Muscle of leg (tissue), 11 donors: ENCODE data around the gene DLD. TPM values are rescaled to one million over a fixed set of nuclear protein-coding genes. Genes with fewer than 3 reads are reported as not detected.

Experiments used
- DNase-seq: peaks from one replicate; pipeline ENCODE4 v3.0.0; 2013
- H3K27ac ChIP-seq: one replicate; pipeline ENCODE4 v1.5.1; 2013; ENCODE audit warnings: mild to moderate bottlenecking, low read length, control low read depth
- H3K27me3 ChIP-seq: one replicate; pipeline ENCODE4 v1.6.1; 2013; ENCODE audit warnings: low read length; ENCODE audit not compliant: control insufficient read depth, insufficient read depth
- H3K36me3 ChIP-seq: one replicate; pipeline ENCODE4 v1.6.1; 2013; ENCODE audit warnings: low read length; ENCODE audit not compliant: control insufficient read depth, insufficient read depth
- H3K4me1 ChIP-seq: one replicate; pipeline ENCODE4 v1.6.1; 2013; ENCODE audit warnings: low read length; ENCODE audit not compliant: control insufficient read depth, insufficient read depth
- H3K4me3 ChIP-seq: one replicate; pipeline ENCODE4 v1.5.1; 2013; ENCODE audit warnings: low read length, control low read depth
- H3K9me3 ChIP-seq: replicated peaks from 2 replicates; pipeline ENCODE4 v1.6.1; 2013; ENCODE audit warnings: low read depth, low read length; ENCODE audit not compliant: control insufficient read depth
- WGBS: methylation state at CpG from one replicate; pipeline ENCODE4 v1.1.5; 2013; ENCODE audit warnings: missing lambda C conversion rate; ENCODE audit not compliant: insufficient coverage; 5-methylcytosine and 5-hydroxymethylcytosine counted together
- polyA plus RNA-seq, 8 donors: library from polyadenylated mRNA; unstranded; fragments of 120-200 nt; gene quantifications; one replicate each; pipeline versions ENCODE4 v1.2.1 to v1.2.3, GENCODE V29; 2013; ENCODE audit warnings: inconsistent platforms in 1 of 8, low replicate concordance in 1 of 8; ENCODE audit not compliant: insufficient read length in 8 of 8, insufficient read depth in 1 of 8
- total RNA-seq: library from RNA; stranded (reverse); fragments of 120-200 nt; gene quantifications from one replicate; pipeline ENCODE4 v1.2.4, GENCODE V29; 2013

The DLD gene
- total and polyA plus RNA-seq, 9 donors = 42.6 to 90.3 (median 79.0) TPM

DNA sequence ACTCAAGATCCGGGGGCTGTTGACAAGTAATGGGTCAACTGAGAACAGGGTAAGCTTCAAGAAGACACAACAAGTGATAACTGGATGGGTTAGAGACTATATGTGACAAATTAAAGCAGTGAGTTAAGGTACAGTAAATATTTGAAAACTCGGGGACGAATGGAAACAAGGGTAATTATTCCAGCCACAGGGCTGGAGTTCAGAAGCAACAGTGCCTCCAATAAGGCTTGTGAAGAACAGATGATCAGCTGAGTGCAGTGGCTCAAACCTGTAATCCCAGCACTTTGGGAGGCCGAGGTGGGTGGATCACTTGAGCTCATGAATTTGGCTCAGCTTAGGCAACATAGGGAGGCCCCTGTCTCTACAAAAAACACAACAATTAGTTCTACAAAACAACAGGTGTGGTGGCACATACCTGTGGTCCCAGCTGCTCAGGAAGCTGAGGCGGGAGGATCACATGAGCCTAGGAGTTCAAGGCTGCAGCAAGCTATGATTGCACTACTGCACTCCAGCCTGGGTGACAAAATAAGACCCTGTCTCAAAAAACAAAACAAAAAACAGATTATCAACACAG, 20.5 kb upstream of the DLD start:
- no peak overlapping the region for H3K27ac ChIP-seq
- H3K4me3 ChIP-seq = no peak overlapping the region
- H3K4me1 ChIP-seq = no peaks in the 10 kb centered on the region
- no peaks in the 10 kb centered on the region for H3K9me3 ChIP-seq
- WGBS = 85% methylated on average over 4 of the region's 5 CpGs
- no peaks in the 10 kb centered on the region for H3K36me3 ChIP-seq
- H3K27me3 ChIP-seq = no peaks in the 10 kb centered on the region
- DNase-seq = no peak

DNA sequence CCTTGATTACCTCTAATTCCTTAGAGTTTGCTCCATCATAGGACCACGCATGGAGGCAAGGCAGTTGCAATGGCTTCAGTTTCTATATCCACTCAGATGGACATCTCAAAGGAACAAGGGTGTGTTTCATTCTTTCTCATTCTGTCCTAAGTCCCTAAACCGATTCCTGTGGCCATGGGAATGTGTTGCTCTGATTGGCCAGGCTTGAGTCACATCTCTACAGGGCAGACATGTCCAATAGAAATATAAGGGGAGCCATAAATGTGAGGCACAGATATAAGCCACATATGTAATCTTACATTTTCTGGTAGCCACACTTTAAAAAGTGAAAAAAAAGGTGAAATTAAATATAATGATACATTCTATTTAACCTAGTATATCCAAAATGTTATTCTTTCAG, 16.9 kb upstream of the DLD start:
- no CpG with 5 or more reads among the region's 2 CpGs for WGBS
- Histone ChIP-seq H3K27me3 (no peaks in the 10 kb centered on the region), H3K27ac (no peak overlapping the region), H3K4me3 (no peak overlapping the region), H3K36me3 (no peaks in the 10 kb centered on the region), H3K9me3 (no peaks in the 10 kb centered on the region), H3K4me1 (no peaks in the 10 kb centered on the region)
- no peak for DNase-seq

DNA sequence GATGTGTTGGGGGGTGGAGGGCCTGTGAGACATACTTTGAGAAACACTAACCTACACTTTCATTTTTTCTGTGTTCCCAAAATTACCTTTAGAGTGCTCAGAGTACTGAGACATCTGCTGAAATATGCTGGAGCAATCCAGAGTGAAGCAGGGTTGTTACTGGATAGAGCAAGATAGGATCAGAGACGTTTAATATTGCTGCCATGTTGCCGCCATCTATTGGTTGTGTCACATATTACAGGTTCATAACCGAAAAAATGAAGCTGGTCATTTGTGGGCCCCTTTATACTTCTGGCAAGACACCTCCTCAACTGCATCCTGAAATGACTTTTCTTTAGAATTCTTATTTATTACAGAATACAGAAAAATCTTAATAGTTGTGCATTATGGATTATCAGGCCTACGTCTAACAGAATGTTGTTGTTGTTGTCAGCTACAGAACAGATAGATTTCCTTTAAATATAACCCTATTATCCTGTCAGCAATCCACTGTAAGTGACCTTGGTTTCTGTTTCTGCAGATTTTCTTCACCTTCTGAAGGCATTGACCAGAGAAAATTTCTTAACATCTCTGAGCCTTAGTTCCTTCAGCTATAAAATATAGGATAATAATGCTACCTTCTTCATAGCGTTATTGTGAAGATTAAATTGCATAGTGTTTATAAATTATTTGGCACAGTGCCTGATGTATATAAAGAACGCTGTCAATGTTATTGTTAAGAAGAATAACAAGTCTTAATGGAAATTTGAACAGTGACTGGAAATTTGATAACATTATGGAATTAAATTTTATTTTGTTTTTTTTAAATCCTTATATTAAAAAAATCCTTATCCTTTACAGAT, 16.2 kb upstream of the DLD start:
- no peak overlapping the region for H3K4me3 ChIP-seq
- no peaks in the 10 kb centered on the region for H3K27me3 ChIP-seq
- no peaks in the 10 kb centered on the region for H3K4me1 ChIP-seq
- H3K36me3 ChIP-seq = no peaks in the 10 kb centered on the region
- H3K9me3 ChIP-seq = no peaks in the 10 kb centered on the region
- no peak overlapping the region for H3K27ac ChIP-seq
- peak; percentile 69 for DNase-seq
- no CpG with 5 or more reads among the region's 6 CpGs for WGBS

DNA sequence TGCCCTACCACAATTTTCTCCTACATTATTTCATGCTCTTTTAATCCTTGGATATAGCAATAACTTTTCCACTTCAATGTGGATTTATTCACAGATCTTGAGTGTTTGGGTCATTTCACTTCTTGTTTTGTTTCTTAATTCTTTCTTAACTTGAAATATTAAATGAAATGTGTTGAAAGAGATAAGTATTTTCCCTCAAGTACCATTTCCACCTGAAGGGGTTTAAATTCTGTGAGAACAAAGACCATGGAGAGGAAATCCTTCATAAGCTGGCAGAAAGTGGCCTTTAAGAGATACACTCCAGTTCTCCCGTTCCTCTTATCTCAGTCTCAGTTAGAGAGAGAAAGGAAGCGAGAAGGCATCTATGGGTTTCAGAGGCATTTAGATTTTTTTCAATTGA, 14.1 kb upstream of the DLD start:
- DNase-seq = no peak
- Histone ChIP-seq H3K4me3 (no peak overlapping the region), H3K9me3 (no peaks in the 10 kb centered on the region), H3K27me3 (no peaks in the 10 kb centered on the region), H3K4me1 (no peaks in the 10 kb centered on the region), H3K36me3 (no peaks in the 10 kb centered on the region), H3K27ac (no peak overlapping the region)
- WGBS = no CpG with 5 or more reads among the region's 2 CpGs

DNA sequence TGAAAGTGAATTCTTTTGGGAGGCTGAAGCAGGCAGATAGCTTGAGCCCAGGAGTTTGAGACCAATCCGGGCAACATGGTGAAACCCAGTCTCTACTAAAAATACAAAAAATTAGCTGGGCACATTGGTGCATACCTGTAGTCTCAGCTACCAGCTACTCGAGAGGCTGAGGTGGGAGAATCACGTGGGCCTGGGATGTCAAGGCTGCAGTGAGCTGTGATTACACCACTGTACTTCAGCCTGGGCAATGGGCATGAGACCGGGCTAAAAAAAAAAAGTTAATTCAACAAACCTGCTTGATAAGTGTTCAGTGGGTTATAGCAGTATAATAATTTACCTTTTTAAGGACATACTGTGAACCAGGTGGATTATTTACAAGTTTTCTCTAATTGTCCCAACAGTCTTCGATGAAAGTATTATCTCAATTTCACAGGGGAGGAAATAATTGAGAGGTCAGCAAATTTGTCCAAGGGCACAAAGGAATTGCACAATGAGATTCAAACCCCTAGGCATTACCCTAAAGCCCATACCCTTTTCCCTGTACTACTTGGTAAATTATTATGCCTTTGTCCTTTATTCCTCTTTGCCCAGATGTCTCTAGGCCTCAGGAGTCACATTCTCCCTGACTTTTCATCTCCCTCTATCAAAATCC, 13.1 kb upstream of the DLD start:
- no peak for DNase-seq
- no CpG with 5 or more reads among the region's 5 CpGs for WGBS
- no peaks in the 10 kb centered on the region for H3K36me3 ChIP-seq
- H3K27ac ChIP-seq = no peak overlapping the region
- H3K4me1 ChIP-seq = no peaks in the 10 kb centered on the region
- no peaks in the 10 kb centered on the region for H3K27me3 ChIP-seq
- no peaks in the 10 kb centered on the region for H3K9me3 ChIP-seq
- no peak overlapping the region for H3K4me3 ChIP-seq

DNA sequence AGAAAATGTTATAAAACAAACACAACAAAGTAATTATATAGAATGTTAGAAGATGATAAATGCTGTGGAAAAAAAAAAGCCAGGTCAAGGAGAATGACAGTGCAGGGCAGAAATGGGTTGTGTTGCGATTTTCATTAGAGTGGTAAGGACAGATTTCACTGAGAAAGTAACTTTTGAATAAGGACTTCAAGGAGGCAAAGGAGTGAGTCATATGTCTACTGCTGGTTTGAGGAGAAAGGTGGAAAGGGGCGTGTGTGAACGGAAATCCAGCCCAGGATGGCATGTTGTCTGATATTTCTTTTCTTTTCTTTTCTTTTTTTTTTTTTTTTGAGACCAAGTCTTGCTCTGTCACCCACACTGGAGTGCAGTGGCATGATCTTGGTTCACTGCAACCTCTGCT, 12.3 kb upstream of the DLD start:
- 100% methylated on average over 2 of the region's 3 CpGs for WGBS
- Histone ChIP-seq H3K4me1 (no peaks in the 10 kb centered on the region), H3K9me3 (no peaks in the 10 kb centered on the region), H3K27me3 (no peaks in the 10 kb centered on the region), H3K36me3 (no peaks in the 10 kb centered on the region), H3K4me3 (no peak overlapping the region), H3K27ac (no peak overlapping the region)
- no peak for DNase-seq

DNA sequence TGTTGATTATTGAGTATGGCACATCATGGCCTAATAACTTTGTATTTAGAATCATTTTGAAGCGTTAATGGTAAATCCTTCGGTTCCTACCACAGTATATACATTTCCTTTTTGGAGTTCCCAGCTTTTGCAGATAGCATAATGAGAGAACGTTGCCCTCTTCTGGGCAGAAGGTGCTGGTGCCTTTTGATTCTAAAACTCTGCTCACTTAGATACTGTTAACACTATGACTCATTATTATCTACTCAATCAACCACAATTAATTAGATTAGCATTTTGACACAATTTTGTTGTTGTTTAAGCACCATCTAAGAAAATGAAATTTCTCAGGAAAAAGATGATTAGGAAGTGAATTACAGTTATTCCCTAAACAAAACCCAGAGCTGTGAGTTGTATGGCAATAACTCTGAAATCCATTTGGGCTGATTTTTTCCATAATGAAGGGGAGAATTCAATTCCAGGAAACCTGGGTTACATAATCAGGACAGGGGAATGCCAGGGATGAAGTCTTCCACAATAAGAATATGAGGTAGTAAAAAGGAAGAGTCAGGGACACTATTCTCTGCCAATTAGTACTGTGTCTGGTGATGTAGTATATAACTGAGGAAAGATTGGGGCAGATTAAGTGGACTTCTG, 11.5 kb upstream of the DLD start:
- Histone ChIP-seq H3K4me1 (no peaks in the 10 kb centered on the region), H3K27me3 (no peaks in the 10 kb centered on the region), H3K9me3 (no peaks in the 10 kb centered on the region), H3K4me3 (no peak overlapping the region), H3K36me3 (no peaks in the 10 kb centered on the region), H3K27ac (no peak overlapping the region)
- peak; percentile 49 for DNase-seq
- WGBS = no CpG with 5 or more reads among the region's 3 CpGs

DNA sequence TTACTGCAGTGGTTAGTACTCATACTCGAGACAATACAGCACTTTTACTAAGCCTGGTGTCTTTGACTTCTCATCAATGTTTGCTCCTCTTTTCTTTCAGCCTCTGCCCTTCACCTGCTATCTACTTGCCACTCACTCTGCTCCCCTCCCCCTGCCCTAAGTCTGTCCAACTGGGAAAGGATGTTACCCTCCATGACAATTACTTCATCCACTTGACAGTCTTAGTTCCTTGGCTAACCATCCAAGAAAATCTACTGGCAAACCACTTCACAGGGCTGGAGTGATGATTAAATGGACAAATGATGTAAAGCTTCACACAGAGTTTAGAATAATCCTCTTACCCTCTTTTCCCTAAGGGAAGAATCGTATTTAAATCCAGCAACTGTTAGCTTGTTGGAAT, 8.2 kb upstream of the DLD start:
- peaks cover 4% of the 10 kb centered on the region for H3K27me3 ChIP-seq
- DNase-seq = no peak
- 60% methylated on average over 1 of the region's 2 CpGs for WGBS

DNA sequence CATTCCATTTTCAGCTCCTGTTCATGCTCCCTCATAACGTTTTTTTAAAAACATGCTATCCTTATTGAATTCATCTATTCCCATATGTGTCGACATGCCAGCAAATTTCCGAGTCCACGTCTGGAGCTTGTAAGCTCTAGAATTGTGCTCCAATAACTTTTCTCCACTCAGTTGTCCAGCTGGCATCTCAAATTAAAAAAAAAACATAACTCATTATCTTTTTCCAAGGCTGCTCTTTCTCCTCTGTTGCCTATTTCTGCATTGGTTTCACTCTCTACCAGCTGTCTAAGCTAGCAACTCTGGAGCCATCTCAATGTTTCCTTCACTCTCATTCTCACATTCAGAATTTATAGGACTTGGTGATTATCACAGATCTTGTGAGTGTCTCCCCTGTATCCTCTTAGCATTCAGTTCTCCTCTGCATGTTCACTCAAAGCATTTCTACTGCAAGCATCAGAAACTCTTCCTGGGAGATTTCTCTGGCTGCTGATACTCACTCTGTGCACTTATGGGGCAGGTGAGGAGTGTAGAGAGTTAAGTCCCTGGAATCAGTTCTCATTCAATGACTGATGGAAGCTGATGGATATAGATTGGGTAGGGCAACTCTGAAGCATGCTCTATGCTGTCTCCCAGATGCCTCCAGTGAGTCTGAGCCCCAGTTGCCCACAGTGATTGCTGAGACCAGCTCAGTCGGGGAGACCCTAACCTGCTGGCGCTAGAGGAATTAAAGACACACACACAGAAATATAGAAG, 6.7 kb upstream of the DLD start:
- DNase-seq = peak; percentile 26
- no peaks in the 10 kb centered on the region for H3K4me1 ChIP-seq
- H3K27me3 ChIP-seq = peaks cover 4% of the 10 kb centered on the region
- H3K4me3 ChIP-seq = no peak overlapping the region
- 45% methylated on average over 4 of the region's 6 CpGs for WGBS
- no peaks in the 10 kb centered on the region for H3K36me3 ChIP-seq
- H3K9me3 ChIP-seq = no peaks in the 10 kb centered on the region
- no peak overlapping the region for H3K27ac ChIP-seq

More for the DNA sequence above, 8.2 kb upstream of the DLD start:
- H3K4me1 ChIP-seq = no peaks in the 10 kb centered on the region
- no peaks in the 10 kb centered on the region for H3K36me3 ChIP-seq
- no peak overlapping the region for H3K4me3 ChIP-seq
- no peak overlapping the region for H3K27ac ChIP-seq
- no peaks in the 10 kb centered on the region for H3K9me3 ChIP-seq
